NB4 (cell line): Measurements from ENCODE around the gene TBL1XR1.

Experiments
- MYC ChIP-seq: IDR thresholded peaks from 2 replicates; pipeline ENCODE4 v1.6.1; 2011; ENCODE audit warnings: low read depth, low read length
- POLR2A ChIP-seq: IDR thresholded peaks from 2 replicates; pipeline ENCODE4 v1.6.1; 2011; ENCODE audit warnings: mild to moderate bottlenecking; ENCODE audit not compliant: insufficient read length; ENCODE audit errors: extremely low read depth
- TF ChIP-seq, protein P1 (sequence below): IDR thresholded peaks from 2 replicates; pipeline ENCODE4 v1.6.1; 2011; ENCODE audit warnings: low read depth, low read length
- TF ChIP-seq, protein P2 (sequence below): IDR thresholded peaks from one replicate; pipeline ENCODE4 v1.5.1; 2012; ENCODE audit warnings: low read depth, low read length

DNA sequence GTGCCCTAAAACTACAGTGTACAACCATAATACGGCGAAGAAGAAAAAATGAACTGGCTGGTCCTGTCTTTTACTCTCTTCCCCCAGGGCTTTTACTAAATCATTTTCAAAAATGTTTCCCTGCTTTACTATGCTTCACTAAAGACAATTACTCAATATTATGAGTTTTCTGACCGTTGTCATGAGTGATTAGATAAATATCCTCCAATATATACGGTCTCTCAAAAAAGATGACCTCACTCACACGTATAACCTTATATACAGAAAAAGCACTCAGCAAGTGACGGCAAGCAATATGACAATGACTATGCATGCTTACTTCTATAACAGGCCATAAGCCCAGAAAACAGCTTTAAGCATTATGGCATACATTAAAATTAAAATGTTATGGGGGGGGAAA lies 60.5 kb downstream of the TBL1XR1 start:
- TF ChIP-seq, protein P1, sequence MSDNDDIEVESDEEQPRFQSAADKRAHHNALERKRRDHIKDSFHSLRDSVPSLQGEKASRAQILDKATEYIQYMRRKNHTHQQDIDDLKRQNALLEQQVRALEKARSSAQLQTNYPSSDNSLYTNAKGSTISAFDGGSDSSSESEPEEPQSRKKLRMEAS = no peak
- TF ChIP-seq, protein P2, sequence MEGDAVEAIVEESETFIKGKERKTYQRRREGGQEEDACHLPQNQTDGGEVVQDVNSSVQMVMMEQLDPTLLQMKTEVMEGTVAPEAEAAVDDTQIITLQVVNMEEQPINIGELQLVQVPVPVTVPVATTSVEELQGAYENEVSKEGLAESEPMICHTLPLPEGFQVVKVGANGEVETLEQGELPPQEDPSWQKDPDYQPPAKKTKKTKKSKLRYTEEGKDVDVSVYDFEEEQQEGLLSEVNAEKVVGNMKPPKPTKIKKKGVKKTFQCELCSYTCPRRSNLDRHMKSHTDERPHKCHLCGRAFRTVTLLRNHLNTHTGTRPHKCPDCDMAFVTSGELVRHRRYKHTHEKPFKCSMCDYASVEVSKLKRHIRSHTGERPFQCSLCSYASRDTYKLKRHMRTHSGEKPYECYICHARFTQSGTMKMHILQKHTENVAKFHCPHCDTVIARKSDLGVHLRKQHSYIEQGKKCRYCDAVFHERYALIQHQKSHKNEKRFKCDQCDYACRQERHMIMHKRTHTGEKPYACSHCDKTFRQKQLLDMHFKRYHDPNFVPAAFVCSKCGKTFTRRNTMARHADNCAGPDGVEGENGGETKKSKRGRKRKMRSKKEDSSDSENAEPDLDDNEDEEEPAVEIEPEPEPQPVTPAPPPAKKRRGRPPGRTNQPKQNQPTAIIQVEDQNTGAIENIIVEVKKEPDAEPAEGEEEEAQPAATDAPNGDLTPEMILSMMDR = no peak
- TF ChIP-seq POLR2A = no peak
- TF ChIP-seq MYC = no peak
